Body of pancreas (tissue), 4 donors: ENCODE data around the gene SVIL. TPM values are rescaled to one million over a fixed set of nuclear protein-coding genes. Genes with fewer than 3 reads are reported as not detected.

ENCODE experiments used
- ATAC-seq: fragments of 150-250 bp; one replicate; pipeline ENCODE4 v1.9.1; 2016
- DNase-seq, 4 donors: peaks; one replicate each; pipeline ENCODE4 v3.0.0-alpha.2; 2019
- H3K27ac ChIP-seq, 4 donors: fragments of 200-600 bp; sonication (generic); 1 replicate in 3 of 4; 2 replicates in 1 of 4; pipeline versions ENCODE4 v1.5.1 to v1.6.1; 2016 to 2019; ENCODE audit warnings: mild to moderate bottlenecking in 1 of 4, mixed read lengths in 1 of 4, moderate library complexity in 1 of 4
- H3K27me3 ChIP-seq, 2 donors: fragments of 200-600 bp; sonication (generic); one replicate each; pipeline ENCODE4 v1.6.0; 2016; ENCODE audit warnings: mild to moderate bottlenecking in 1 of 2
- H3K36me3 ChIP-seq, 2 donors: fragments of 200-600 bp; sonication (generic); replicated peaks in 1 of 2; 2 replicates each; pipeline ENCODE4 v1.5.1; 2016; ENCODE audit warnings: low read depth in 2 of 2; ENCODE audit not compliant: insufficient read depth in 1 of 2
- H3K4me1 ChIP-seq: fragments of 200-600 bp; sonication (generic); one replicate; pipeline ENCODE4 v1.6.0; 2016
- H3K4me3 ChIP-seq, 2 donors: fragments of 200-600 bp; sonication (generic); 1 replicate in 1 of 2; 2 replicates in 1 of 2; pipeline ENCODE4 v1.5.1; 2016 to 2019
- H3K9me3 ChIP-seq, 3 donors: fragments of 200-600 bp; sonication (generic); 1 replicate in 2 of 3; 2 replicates in 1 of 3; pipeline ENCODE4 v1.5.1; 2016
- POLR2A ChIP-seq, 3 donors: fragments of 450-650 bp; IDR thresholded peaks; one replicate each; pipeline ENCODE4 v1.6.1; 2016; ENCODE audit warnings: antibody characterized with exemption in 3 of 3, mild to moderate bottlenecking in 2 of 3
- WGBS, 2 donors: methylation state at CpG; one replicate each; pipeline ENCODE4 v1.1.5; 2017; 5-methylcytosine and 5-hydroxymethylcytosine counted together
- intact Hi-C: fragments of 100-400 bp; cut with DNase I; formaldehyde crosslinking; loops from one replicate; pipeline ENCODE4 v1.15.1; 2023
- total RNA-seq, 2 donors: library from RNA; depleted of rRNA; stranded (reverse); fragments of >200 nt; gene quantifications; one replicate each; pipeline ENCODE4 v1.1.0, GENCODE V29; 2016
- TF ChIP-seq, protein P1 (sequence below), 7 experiments: fragments of 450-650 bp in 4 of 7; fragments of 200-600 bp in 3 of 7; sonication (generic) in 3 of 7; IDR thresholded peaks; one replicate each; pipeline ENCODE4 v1.5.1; 2016 to 2019; ENCODE audit warnings: antibody characterized with exemption in 7 of 7

SVIL gene
- total RNA-seq, 2 donors from 2014 or later = 25.4 to 41.2 TPM

DNA sequence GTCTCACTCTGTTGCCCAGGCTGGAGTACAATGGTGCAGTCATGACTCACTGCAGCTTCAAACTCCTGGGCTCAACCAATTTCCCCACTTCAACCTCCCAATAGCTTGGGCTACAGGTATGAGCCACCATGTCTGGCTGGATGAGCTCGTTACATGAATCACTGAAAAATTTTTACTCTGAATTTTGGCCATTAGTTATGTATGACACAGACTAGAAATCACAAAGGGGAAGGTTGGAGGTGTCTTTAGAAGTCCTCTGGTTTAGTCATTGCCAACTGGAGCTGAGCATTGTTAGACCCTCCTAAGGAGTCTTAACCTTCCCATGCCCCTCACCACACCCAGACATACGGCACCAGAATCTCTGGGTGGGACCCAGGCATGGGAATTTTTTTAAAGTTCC is 34.7 kb downstream of the SVIL start:
- no peak for TF ChIP-seq POLR2A (IDR thresholded peaks at IDR 0.05)
- TF ChIP-seq, protein P1, sequence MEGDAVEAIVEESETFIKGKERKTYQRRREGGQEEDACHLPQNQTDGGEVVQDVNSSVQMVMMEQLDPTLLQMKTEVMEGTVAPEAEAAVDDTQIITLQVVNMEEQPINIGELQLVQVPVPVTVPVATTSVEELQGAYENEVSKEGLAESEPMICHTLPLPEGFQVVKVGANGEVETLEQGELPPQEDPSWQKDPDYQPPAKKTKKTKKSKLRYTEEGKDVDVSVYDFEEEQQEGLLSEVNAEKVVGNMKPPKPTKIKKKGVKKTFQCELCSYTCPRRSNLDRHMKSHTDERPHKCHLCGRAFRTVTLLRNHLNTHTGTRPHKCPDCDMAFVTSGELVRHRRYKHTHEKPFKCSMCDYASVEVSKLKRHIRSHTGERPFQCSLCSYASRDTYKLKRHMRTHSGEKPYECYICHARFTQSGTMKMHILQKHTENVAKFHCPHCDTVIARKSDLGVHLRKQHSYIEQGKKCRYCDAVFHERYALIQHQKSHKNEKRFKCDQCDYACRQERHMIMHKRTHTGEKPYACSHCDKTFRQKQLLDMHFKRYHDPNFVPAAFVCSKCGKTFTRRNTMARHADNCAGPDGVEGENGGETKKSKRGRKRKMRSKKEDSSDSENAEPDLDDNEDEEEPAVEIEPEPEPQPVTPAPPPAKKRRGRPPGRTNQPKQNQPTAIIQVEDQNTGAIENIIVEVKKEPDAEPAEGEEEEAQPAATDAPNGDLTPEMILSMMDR (IDR thresholded peaks at IDR 0.05) = no peak
- H3K27ac ChIP-seq = no peak overlapping the region
- peaks cover 3% of the 10 kb centered on the region for H3K4me1 ChIP-seq
- DNase-seq (no peak), ATAC-seq (no peak)
- H3K9me3 ChIP-seq = no peaks in the 10 kb centered on the region
- 94 to 97% methylated on average over 2 of the region's 2 CpGs for WGBS, 2 donors
- H3K36me3 ChIP-seq = no peaks in the 10 kb centered on the region
- intact Hi-C loops = no loop called here
- H3K4me3 ChIP-seq = no peak overlapping the region
- H3K27me3 ChIP-seq = no peaks in the 10 kb centered on the region

- WGBS, 2 donors = 37 to 44% methylated on average over 6 of the region's 6 CpGs
- ATAC-seq (peak; percentile 40), DNase-seq (no peak)
- intact Hi-C loops = no loop called here
- Histone ChIP-seq H3K36me3 (no peaks in the 10 kb centered on the region), H3K27me3 (no peaks in the 10 kb centered on the region), H3K27ac (no peak overlapping the region), H3K4me1 (peaks cover 3% of the 10 kb centered on the region), H3K4me3 (no peak overlapping the region), H3K9me3 (no peaks in the 10 kb centered on the region)
- no peak for TF ChIP-seq POLR2A (IDR thresholded peaks at IDR 0.05)
- TF ChIP-seq, protein P1 (IDR thresholded peaks at IDR 0.05) = no peak
Observed at GRCh38 chr10:29598851-29599311, 35.9 kb downstream of the SVIL start.

- no peaks in the 10 kb centered on the region for H3K36me3 ChIP-seq
- no peak for DNase-seq
- no peak overlapping the region for H3K27ac ChIP-seq
- no peaks in the 10 kb centered on the region for H3K27me3 ChIP-seq
- intact Hi-C loops = no loop called here
- TF ChIP-seq POLR2A (IDR thresholded peaks at IDR 0.05) = no peak
- TF ChIP-seq, protein P1 (IDR thresholded peaks at IDR 0.05) = no peak
- no peak overlapping the region for H3K4me3 ChIP-seq
- no peak for ATAC-seq
- 90 to 93% methylated on average over 11 of the region's 11 CpGs for WGBS, 2 donors
- H3K4me1 ChIP-seq = peaks cover 15% of the 10 kb centered on the region
- no peaks in the 10 kb centered on the region for H3K9me3 ChIP-seq
Observed at GRCh38 chr10:29596826-29597225, 37.9 kb downstream of the SVIL start.

- TF ChIP-seq POLR2A (IDR thresholded peaks at IDR 0.05) = no peak
- TF ChIP-seq, protein P1 (IDR thresholded peaks at IDR 0.05) = no peak
- intact Hi-C loops = no loop called here
- H3K4me3 ChIP-seq = no peak overlapping the region
- no peaks in the 10 kb centered on the region for H3K9me3 ChIP-seq
- H3K4me1 ChIP-seq = peaks cover 20% of the 10 kb centered on the region
- no peaks in the 10 kb centered on the region for H3K36me3 ChIP-seq
- H3K27ac ChIP-seq = no peak overlapping the region
- no peak for ATAC-seq
- 93 to 100% methylated on average over 1 of the region's 1 CpG for WGBS, 2 donors
- no peaks in the 10 kb centered on the region for H3K27me3 ChIP-seq
- DNase-seq = no peak
Observed at GRCh38 chr10:29596356-29596755, 38.4 kb downstream of the SVIL start.

GRCh38 chr10:29595636-29596225 is 39.0 kb downstream of the SVIL start:
- intact Hi-C loops = no loop called here
- WGBS, 2 donors = 81 to 90% methylated on average over 6 to 10 of the region's 10 CpGs
- H3K27ac ChIP-seq = no peak overlapping the region
- H3K27me3 ChIP-seq = no peaks in the 10 kb centered on the region
- no peaks in the 10 kb centered on the region for H3K9me3 ChIP-seq
- ATAC-seq (no peak), DNase-seq (no peak)
- no peaks in the 10 kb centered on the region for H3K36me3 ChIP-seq
- H3K4me3 ChIP-seq = no peak overlapping the region
- H3K4me1 ChIP-seq = peaks cover 26% of the 10 kb centered on the region
- TF ChIP-seq POLR2A (IDR thresholded peaks at IDR 0.05) = no peak
- TF ChIP-seq, protein P1 (IDR thresholded peaks at IDR 0.05) = no peak
